Measurements from ENCODE around the gene CCDC175.
A peak's percentile ranks its signal among the peaks of the same experiment; 100 is the strongest.

The CCDC175 gene

DNA sequence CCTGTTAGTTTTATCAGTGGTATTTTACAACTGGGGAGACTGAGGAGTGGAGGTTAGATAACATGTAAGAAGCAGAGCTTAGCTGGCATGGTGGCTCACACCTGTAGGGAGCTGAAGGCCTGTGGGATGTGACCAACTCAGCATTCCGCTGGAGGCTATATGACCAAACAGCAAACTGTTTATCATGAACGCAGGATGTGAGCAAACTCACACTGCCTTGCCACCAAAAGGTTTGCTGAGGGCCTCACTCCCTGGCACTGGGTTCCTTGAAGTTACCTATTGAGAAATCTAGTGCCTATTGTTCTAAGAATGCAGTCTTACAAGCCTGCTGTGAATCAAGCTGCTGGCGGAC, 68.9 kb downstream of the CCDC175 start:
- TF ChIP-seq, protein P1, sequence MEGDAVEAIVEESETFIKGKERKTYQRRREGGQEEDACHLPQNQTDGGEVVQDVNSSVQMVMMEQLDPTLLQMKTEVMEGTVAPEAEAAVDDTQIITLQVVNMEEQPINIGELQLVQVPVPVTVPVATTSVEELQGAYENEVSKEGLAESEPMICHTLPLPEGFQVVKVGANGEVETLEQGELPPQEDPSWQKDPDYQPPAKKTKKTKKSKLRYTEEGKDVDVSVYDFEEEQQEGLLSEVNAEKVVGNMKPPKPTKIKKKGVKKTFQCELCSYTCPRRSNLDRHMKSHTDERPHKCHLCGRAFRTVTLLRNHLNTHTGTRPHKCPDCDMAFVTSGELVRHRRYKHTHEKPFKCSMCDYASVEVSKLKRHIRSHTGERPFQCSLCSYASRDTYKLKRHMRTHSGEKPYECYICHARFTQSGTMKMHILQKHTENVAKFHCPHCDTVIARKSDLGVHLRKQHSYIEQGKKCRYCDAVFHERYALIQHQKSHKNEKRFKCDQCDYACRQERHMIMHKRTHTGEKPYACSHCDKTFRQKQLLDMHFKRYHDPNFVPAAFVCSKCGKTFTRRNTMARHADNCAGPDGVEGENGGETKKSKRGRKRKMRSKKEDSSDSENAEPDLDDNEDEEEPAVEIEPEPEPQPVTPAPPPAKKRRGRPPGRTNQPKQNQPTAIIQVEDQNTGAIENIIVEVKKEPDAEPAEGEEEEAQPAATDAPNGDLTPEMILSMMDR (IDR thresholded peaks at IDR 0.05; ENCODE audit: low read depth, low read length): no peak
- DNase-seq (ENCODE audit: low read depth in 2 of 2): no peak
- no peak overlapping the region for H3K4me3 ChIP-seq (replicated peaks in 1 of 2; ENCODE audit: low read depth in 2 of 2, low read length in 2 of 2)

GRCh38 chr14:59507063-59507751, 69.4 kb downstream of the CCDC175 start:
- no peak overlapping the region for H3K4me3 ChIP-seq (replicated peaks in 1 of 2; ENCODE audit: low read depth in 2 of 2, low read length in 2 of 2)
- TF ChIP-seq, protein P1 (IDR thresholded peaks at IDR 0.05; ENCODE audit: low read depth, low read length): peak; percentile 98
- DNase-seq (ENCODE audit: low read depth in 2 of 2): peak; percentile 61 to 68

DNA sequence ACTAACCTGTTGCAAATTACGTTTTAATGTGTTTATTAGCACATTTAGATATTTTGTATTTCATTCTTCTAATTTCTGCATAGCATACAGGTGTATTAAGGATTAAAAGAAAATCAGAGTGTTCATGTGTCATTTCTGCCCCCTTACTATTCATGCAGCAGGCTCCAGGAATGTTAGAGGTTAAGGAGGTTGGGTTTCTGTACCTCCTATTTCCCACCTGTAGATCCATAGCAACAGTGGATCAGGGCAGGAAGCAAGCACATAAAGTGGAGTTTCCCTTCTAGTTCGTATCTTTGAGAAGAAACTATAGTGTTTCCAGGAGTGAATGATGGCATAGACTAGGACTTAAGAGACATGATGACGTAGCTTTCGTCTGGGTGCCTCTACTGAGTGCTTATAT, 73.4 kb downstream of the CCDC175 start:
- TF ChIP-seq, protein P1 (IDR thresholded peaks at IDR 0.05; ENCODE audit: low read depth, low read length): no peak
- no peak for DNase-seq (ENCODE audit: low read depth in 2 of 2)
- no peak overlapping the region for H3K4me3 ChIP-seq (replicated peaks in 1 of 2; ENCODE audit: low read depth in 2 of 2, low read length in 2 of 2)

GRCh38 chr14:59500732-59501131, 75.9 kb downstream of the CCDC175 start:
- no peak overlapping the region for H3K4me3 ChIP-seq (replicated peaks in 1 of 2; ENCODE audit: low read depth in 2 of 2, low read length in 2 of 2)
- TF ChIP-seq, protein P1 (IDR thresholded peaks at IDR 0.05; ENCODE audit: low read depth, low read length): no peak
- no peak for DNase-seq (ENCODE audit: low read depth in 2 of 2)

DNA sequence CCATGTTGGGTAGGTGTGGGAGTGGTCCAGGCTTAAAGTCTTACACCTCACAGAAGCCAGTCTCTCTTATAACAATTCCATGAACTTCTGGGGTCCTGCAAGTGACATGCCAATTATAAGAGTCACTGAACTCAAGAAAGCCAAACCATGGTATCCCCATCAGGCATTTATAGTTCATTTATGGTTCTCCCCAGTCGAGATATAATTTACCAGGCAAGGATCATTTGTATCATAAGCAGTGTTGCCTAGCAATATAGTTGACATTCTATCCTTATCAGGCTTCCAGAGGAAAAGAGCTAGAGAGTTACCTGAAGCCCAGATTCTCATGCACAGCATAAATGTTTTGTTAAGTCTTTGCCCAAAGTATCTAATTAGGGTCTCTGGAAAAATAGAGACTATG, 84.2 kb downstream of the CCDC175 start:
- no peak overlapping the region for H3K4me3 ChIP-seq (replicated peaks in 1 of 2; ENCODE audit: low read depth in 2 of 2, low read length in 2 of 2)
- DNase-seq (ENCODE audit: low read depth in 2 of 2): no peak
- TF ChIP-seq, protein P1 (IDR thresholded peaks at IDR 0.05; ENCODE audit: low read depth, low read length): no peak

- TF ChIP-seq, protein P1 (IDR thresholded peaks at IDR 0.05; ENCODE audit: low read depth, low read length): no peak
- DNase-seq (ENCODE audit: low read depth in 2 of 2): peak in 1 of 2 donors; percentile 15
- H3K4me3 ChIP-seq (replicated peaks in 1 of 2; ENCODE audit: low read depth in 2 of 2, low read length in 2 of 2): no peak overlapping the region
Measured at GRCh38 chr14:59490756-59491155, 85.9 kb downstream of the CCDC175 start.

Measured in cardiac fibroblast (primary cell).